HCT116 (cell line): Measurements from ENCODE around the gene ZNHIT2.

ENCODE experiments used
- EZH2 ChIP-seq: fragments of 200-600 bp; sonication (generic); IDR thresholded peaks from 2 replicates; pipeline ENCODE4 v1.6.1; 2017; ENCODE audit warnings: antibody characterized with exemption, mixed run types
- FOSL1 ChIP-seq: IDR thresholded peaks from 2 replicates; pipeline ENCODE4 v1.6.1; 2012; ENCODE audit warnings: low read depth
- POLR2A ChIP-seq: IDR thresholded peaks from 2 replicates; pipeline ENCODE4 v1.7.0; 2011; ENCODE audit warnings: borderline replicate concordance; ENCODE audit not compliant: insufficient read depth, insufficient read length; ENCODE audit errors: extremely low read depth
- RAD21 ChIP-seq: IDR thresholded peaks from 2 replicates; pipeline ENCODE4 v1.6.1; 2012; ENCODE audit warnings: low read depth, mild to moderate bottlenecking
- SIN3A ChIP-seq: IDR thresholded peaks from 2 replicates; pipeline ENCODE4 v1.6.1; 2012; ENCODE audit warnings: low read depth
- SP1 ChIP-seq: IDR thresholded peaks from 2 replicates; pipeline ENCODE4 v1.6.1; 2012; ENCODE audit warnings: low read depth
- YY1 ChIP-seq: IDR thresholded peaks from 2 replicates; pipeline ENCODE4 v1.6.1; 2011; ENCODE audit warnings: low read length, low read depth, moderate library complexity, mild to moderate bottlenecking; ENCODE audit not compliant: insufficient replicate concordance; ENCODE audit errors: extremely low read depth
- ZNF274 ChIP-seq: fragments of 200-500 bp; sonication (Bioruptor generic); IDR thresholded peaks from 2 replicates; pipeline ENCODE4 v1.6.1; 2014; ENCODE audit warnings: mild to moderate bottlenecking, low read depth, low read length, inconsistent platforms
- TF ChIP-seq, protein P1 (sequence below), 3 experiments: fragments of 200-600 bp in 1 of 3; sonication (generic) in 1 of 3; IDR thresholded peaks in 2 of 3; conservative IDR thresholded peaks in 1 of 3; 2 replicates each; pipeline ENCODE4 v1.5.1; 2012 to 2017; ENCODE audit warnings: low read depth in 2 of 3, low read length in 2 of 3, antibody characterized with exemption in 1 of 3, borderline replicate concordance in 1 of 3, control low read depth in 1 of 3, mild to moderate bottlenecking in 1 of 3, mixed read lengths in 1 of 3, mixed run types in 1 of 3, moderate library complexity in 1 of 3; ENCODE audit not compliant: insufficient read depth in 1 of 3
- TF ChIP-seq, protein P2 (sequence below): IDR thresholded peaks from 2 replicates; pipeline ENCODE4 v1.6.1; 2012; ENCODE audit warnings: low read depth
- TF ChIP-seq, protein P3 (sequence below): IDR thresholded peaks from 2 replicates; pipeline ENCODE4 v1.6.1; 2012

DNA sequence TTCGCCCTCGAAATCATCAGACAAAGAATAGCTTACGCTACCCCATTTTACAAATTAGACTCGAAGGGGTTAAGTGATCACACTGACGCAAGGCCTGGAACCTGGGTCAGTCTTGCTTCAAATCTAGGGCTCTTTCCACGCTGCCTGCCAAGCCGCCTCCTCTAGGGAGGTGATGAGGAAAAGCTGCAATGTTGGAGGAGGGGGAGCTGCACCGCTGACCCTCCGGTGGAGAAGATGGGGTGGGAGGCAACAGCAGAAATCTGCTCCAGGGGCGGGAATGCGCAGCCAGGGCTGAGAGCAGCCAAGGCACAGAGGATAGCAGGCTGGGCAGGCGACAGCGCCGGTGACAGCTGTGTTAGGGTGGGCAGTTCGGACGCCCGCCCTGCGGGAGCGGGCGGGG, 16.2 kb upstream of the ZNHIT2 start:
- TF ChIP-seq POLR2A (no peak), ZNF274 (no peak), SIN3A (no peak), FOSL1 (no peak), EZH2 (no peak), SP1 (no peak), RAD21 (no peak), YY1 (no peak)
- TF ChIP-seq, protein P1, sequence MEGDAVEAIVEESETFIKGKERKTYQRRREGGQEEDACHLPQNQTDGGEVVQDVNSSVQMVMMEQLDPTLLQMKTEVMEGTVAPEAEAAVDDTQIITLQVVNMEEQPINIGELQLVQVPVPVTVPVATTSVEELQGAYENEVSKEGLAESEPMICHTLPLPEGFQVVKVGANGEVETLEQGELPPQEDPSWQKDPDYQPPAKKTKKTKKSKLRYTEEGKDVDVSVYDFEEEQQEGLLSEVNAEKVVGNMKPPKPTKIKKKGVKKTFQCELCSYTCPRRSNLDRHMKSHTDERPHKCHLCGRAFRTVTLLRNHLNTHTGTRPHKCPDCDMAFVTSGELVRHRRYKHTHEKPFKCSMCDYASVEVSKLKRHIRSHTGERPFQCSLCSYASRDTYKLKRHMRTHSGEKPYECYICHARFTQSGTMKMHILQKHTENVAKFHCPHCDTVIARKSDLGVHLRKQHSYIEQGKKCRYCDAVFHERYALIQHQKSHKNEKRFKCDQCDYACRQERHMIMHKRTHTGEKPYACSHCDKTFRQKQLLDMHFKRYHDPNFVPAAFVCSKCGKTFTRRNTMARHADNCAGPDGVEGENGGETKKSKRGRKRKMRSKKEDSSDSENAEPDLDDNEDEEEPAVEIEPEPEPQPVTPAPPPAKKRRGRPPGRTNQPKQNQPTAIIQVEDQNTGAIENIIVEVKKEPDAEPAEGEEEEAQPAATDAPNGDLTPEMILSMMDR (IDR thresholded peaks at IDR 0.05 in 2 of 3, conservative IDR thresholded peaks at IDR 0.05 in 1 of 3; ENCODE audit: borderline replicate concordance in 1 of 3, insufficient read depth in 1 of 3, low read depth in 2 of 3, low read length in 2 of 3) = no peak
- TF ChIP-seq, protein P2, sequence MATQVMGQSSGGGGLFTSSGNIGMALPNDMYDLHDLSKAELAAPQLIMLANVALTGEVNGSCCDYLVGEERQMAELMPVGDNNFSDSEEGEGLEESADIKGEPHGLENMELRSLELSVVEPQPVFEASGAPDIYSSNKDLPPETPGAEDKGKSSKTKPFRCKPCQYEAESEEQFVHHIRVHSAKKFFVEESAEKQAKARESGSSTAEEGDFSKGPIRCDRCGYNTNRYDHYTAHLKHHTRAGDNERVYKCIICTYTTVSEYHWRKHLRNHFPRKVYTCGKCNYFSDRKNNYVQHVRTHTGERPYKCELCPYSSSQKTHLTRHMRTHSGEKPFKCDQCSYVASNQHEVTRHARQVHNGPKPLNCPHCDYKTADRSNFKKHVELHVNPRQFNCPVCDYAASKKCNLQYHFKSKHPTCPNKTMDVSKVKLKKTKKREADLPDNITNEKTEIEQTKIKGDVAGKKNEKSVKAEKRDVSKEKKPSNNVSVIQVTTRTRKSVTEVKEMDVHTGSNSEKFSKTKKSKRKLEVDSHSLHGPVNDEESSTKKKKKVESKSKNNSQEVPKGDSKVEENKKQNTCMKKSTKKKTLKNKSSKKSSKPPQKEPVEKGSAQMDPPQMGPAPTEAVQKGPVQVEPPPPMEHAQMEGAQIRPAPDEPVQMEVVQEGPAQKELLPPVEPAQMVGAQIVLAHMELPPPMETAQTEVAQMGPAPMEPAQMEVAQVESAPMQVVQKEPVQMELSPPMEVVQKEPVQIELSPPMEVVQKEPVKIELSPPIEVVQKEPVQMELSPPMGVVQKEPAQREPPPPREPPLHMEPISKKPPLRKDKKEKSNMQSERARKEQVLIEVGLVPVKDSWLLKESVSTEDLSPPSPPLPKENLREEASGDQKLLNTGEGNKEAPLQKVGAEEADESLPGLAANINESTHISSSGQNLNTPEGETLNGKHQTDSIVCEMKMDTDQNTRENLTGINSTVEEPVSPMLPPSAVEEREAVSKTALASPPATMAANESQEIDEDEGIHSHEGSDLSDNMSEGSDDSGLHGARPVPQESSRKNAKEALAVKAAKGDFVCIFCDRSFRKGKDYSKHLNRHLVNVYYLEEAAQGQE = no peak
- TF ChIP-seq, protein P3, sequence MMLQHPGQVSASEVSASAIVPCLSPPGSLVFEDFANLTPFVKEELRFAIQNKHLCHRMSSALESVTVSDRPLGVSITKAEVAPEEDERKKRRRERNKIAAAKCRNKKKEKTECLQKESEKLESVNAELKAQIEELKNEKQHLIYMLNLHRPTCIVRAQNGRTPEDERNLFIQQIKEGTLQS = no peak
